Measurements from ENCODE around the gene SIAH1.
"Not testable (repeated sequence)": the region's sequence is repeated elsewhere in the genome, so short reads cannot be mapped to it uniquely, and the experiment has no call there.

Gene SIAH1

GRCh38 chr16:48317614-48318315, 67.4 kb downstream of the SIAH1 start:
- Histone ChIP-seq H3K27me3 (ENCODE audit: control insufficient read depth in 2 of 2, insufficient read depth in 2 of 2, low read length in 2 of 2) (no peaks in the 10 kb centered on the region), H3K9ac (ENCODE audit: low read depth in 1 of 2, low read length in 2 of 2) (no peak overlapping the region), H3K9me3 (ENCODE audit: control insufficient read depth in 2 of 2, low read length in 2 of 2) (no peaks in the 10 kb centered on the region), H3K27ac (ENCODE audit: low read depth in 2 of 2, low read length in 2 of 2) (no peak overlapping the region), H3K36me3 (ENCODE audit: control insufficient read depth in 2 of 2, insufficient read depth in 2 of 2, low read length in 2 of 2) (peaks cover 2 to 3% of the 10 kb centered on the region in 2 donors), H3K4me3 (ENCODE audit: low read length in 2 of 2) (no peak overlapping the region), H3K4me1 (ENCODE audit: control insufficient read depth in 2 of 2, insufficient read depth in 2 of 2, low read length in 2 of 2) (no peaks in the 10 kb centered on the region)

GRCh38 chr16:48317026-48317425, 68.2 kb downstream of the SIAH1 start:
- Histone ChIP-seq H3K9ac (ENCODE audit: low read depth in 1 of 2, low read length in 2 of 2) (no peak overlapping the region), H3K27ac (ENCODE audit: low read depth in 2 of 2, low read length in 2 of 2) (no peak overlapping the region), H3K4me1 (ENCODE audit: control insufficient read depth in 2 of 2, insufficient read depth in 2 of 2, low read length in 2 of 2) (no peaks in the 10 kb centered on the region), H3K4me3 (ENCODE audit: low read length in 2 of 2) (no peak overlapping the region), H3K36me3 (ENCODE audit: control insufficient read depth in 2 of 2, insufficient read depth in 2 of 2, low read length in 2 of 2) (peaks cover 3 to 7% of the 10 kb centered on the region in 2 donors), H3K9me3 (ENCODE audit: control insufficient read depth in 2 of 2, low read length in 2 of 2) (no peaks in the 10 kb centered on the region), H3K27me3 (ENCODE audit: control insufficient read depth in 2 of 2, insufficient read depth in 2 of 2, low read length in 2 of 2) (no peaks in the 10 kb centered on the region)

- H3K9me3 ChIP-seq (ENCODE audit: control insufficient read depth in 2 of 2, low read length in 2 of 2), result not testable (repeated sequence)
These were observed 71.3 kb downstream of the SIAH1 start for GRCh38 chr16:48313905-48314304.

GRCh38 chr16:48310908-48311641, 74.1 kb downstream of the SIAH1 start:
- Histone ChIP-seq H3K27ac (ENCODE audit: low read depth in 2 of 2, low read length in 2 of 2) (no peak overlapping the region), H3K27me3 (ENCODE audit: control insufficient read depth in 2 of 2, insufficient read depth in 2 of 2, low read length in 2 of 2) (no peaks in the 10 kb centered on the region), H3K4me3 (ENCODE audit: low read length in 2 of 2) (no peak overlapping the region), H3K9me3 (ENCODE audit: control insufficient read depth in 2 of 2, low read length in 2 of 2) (peaks cover 8% of the 10 kb centered on the region in 2 donors), H3K36me3 (ENCODE audit: control insufficient read depth in 2 of 2, insufficient read depth in 2 of 2, low read length in 2 of 2) (peaks cover 12 to 19% of the 10 kb centered on the region in 2 donors), H3K4me1 (ENCODE audit: control insufficient read depth in 2 of 2, insufficient read depth in 2 of 2, low read length in 2 of 2) (no peaks in the 10 kb centered on the region), H3K9ac (ENCODE audit: low read depth in 1 of 2, low read length in 2 of 2) (no peak overlapping the region)

More at GRCh38 chr16:48313905-48314304, 71.3 kb downstream of the SIAH1 start:
- H3K4me1 ChIP-seq (ENCODE audit: control insufficient read depth in 2 of 2, insufficient read depth in 2 of 2, low read length in 2 of 2); H3K36me3 ChIP-seq (ENCODE audit: control insufficient read depth in 2 of 2, insufficient read depth in 2 of 2, low read length in 2 of 2); H3K27ac ChIP-seq (ENCODE audit: low read depth in 2 of 2, low read length in 2 of 2); H3K9ac ChIP-seq (ENCODE audit: low read depth in 1 of 2, low read length in 2 of 2); H3K27me3 ChIP-seq (ENCODE audit: control insufficient read depth in 2 of 2, insufficient read depth in 2 of 2, low read length in 2 of 2); H3K4me3 ChIP-seq (ENCODE audit: low read length in 2 of 2): not testable (repeated sequence)

Measured in mucosa of rectum (tissue), 2 donors.